ENCODE results near the gene SLC35F4. TPM values are rescaled to one million over a fixed set of nuclear protein-coding genes. Genes with fewer than 3 reads are reported as not detected.

Gene SLC35F4
- total RNA-seq, 1 experiment from 2014 or later = not detected

- TF ChIP-seq CTCF (IDR thresholded peaks at IDR 0.05; ENCODE audit: insufficient read depth in 1 of 2, low read depth in 1 of 2, low read length in 1 of 2, severe bottlenecking in 1 of 2, unreplicated experiment in 1 of 2) = no peak
- ChIA-PET POLR2A (no interaction called here), CTCF (no interaction called here)
- no peaks in the 10 kb centered on the region for H3K27me3 ChIP-seq (replicated peaks; ENCODE audit: control insufficient read depth, insufficient read depth, low read length)
- no peaks in the 10 kb centered on the region for H3K4me1 Mint-ChIP-seq (ENCODE audit: low read depth, unreplicated experiment)
- DNase-seq = no peak
- H3K27ac Mint-ChIP-seq (ENCODE audit: unreplicated experiment) = no peak overlapping the region
- no TSS peak for BruUV-seq (replicated peaks)
- H3K9me3 Mint-ChIP-seq (ENCODE audit: unreplicated experiment) = peaks cover 32% of the 10 kb centered on the region
- no peaks in the 10 kb centered on the region for H3K27me3 Mint-ChIP-seq (ENCODE audit: insufficient read depth, unreplicated experiment)
- no peaks in the 10 kb centered on the region for H3K4me1 ChIP-seq
- no peak overlapping the region for H3K4me3 Mint-ChIP-seq (ENCODE audit: unreplicated experiment)
- H3K4me3 ChIP-seq (ENCODE audit: low read depth, low read length) = no peak overlapping the region
- no peaks in the 10 kb centered on the region for H3K36me3 ChIP-seq (ENCODE audit: control insufficient read depth, insufficient read depth, low read length)
- intact Hi-C loops (cut with micrococcal nuclease; ENCODE audit: unreplicated experiment) = no loop called here
- no peaks in the 10 kb centered on the region for H3K9me3 ChIP-seq
- H3K36me3 Mint-ChIP-seq (ENCODE audit: insufficient read depth, unreplicated experiment) = no peaks in the 10 kb centered on the region
Observed at GRCh38 chr14:57785058-57785457, 80.8 kb downstream of the SLC35F4 start.

- Mint-ChIP-seq H3K27me3 (ENCODE audit: insufficient read depth, unreplicated experiment) (peaks cover 5% of the 10 kb centered on the region), H3K36me3 (ENCODE audit: insufficient read depth, unreplicated experiment) (no peaks in the 10 kb centered on the region), H3K4me3 (ENCODE audit: unreplicated experiment) (no peak overlapping the region), H3K9me3 (ENCODE audit: unreplicated experiment) (peaks cover 9% of the 10 kb centered on the region), H3K27ac (ENCODE audit: unreplicated experiment) (no peak overlapping the region), H3K4me1 (ENCODE audit: low read depth, unreplicated experiment) (no peaks in the 10 kb centered on the region)
- no peaks in the 10 kb centered on the region for H3K27me3 ChIP-seq (replicated peaks; ENCODE audit: control insufficient read depth, insufficient read depth, low read length)
- no peaks in the 10 kb centered on the region for H3K4me1 ChIP-seq
- ChIA-PET POLR2A (no interaction called here), CTCF (no interaction called here)
- no peak for DNase-seq
- no peak overlapping the region for H3K4me3 ChIP-seq (ENCODE audit: low read depth, low read length)
- H3K9me3 ChIP-seq = no peaks in the 10 kb centered on the region
- H3K36me3 ChIP-seq (ENCODE audit: control insufficient read depth, insufficient read depth, low read length) = no peaks in the 10 kb centered on the region
- no peak for TF ChIP-seq CTCF (IDR thresholded peaks at IDR 0.05; ENCODE audit: insufficient read depth in 1 of 2, low read depth in 1 of 2, low read length in 1 of 2, severe bottlenecking in 1 of 2, unreplicated experiment in 1 of 2)
- intact Hi-C loops (cut with micrococcal nuclease; ENCODE audit: unreplicated experiment) = no loop called here
- BruUV-seq (replicated peaks) = no TSS peak
Observed at GRCh38 chr14:57771801-57772200, 94.1 kb downstream of the SLC35F4 start.

GRCh38 chr14:57769863-57770523 lies 95.9 kb downstream of the SLC35F4 start:
- H3K9me3 Mint-ChIP-seq (ENCODE audit: unreplicated experiment) = no peaks in the 10 kb centered on the region
- no peak for DNase-seq
- no peaks in the 10 kb centered on the region for H3K36me3 Mint-ChIP-seq (ENCODE audit: insufficient read depth, unreplicated experiment)
- ChIA-PET POLR2A (no interaction called here), CTCF (no interaction called here)
- H3K4me1 Mint-ChIP-seq (ENCODE audit: low read depth, unreplicated experiment) = no peaks in the 10 kb centered on the region
- H3K4me1 ChIP-seq = no peaks in the 10 kb centered on the region
- no peak overlapping the region for H3K4me3 Mint-ChIP-seq (ENCODE audit: unreplicated experiment)
- H3K27me3 Mint-ChIP-seq (ENCODE audit: insufficient read depth, unreplicated experiment) = peaks cover 3% of the 10 kb centered on the region
- H3K4me3 ChIP-seq (ENCODE audit: low read depth, low read length) = no peak overlapping the region
- no peak overlapping the region for H3K27ac Mint-ChIP-seq (ENCODE audit: unreplicated experiment)
- H3K27me3 ChIP-seq (replicated peaks; ENCODE audit: control insufficient read depth, insufficient read depth, low read length) = no peaks in the 10 kb centered on the region
- H3K36me3 ChIP-seq (ENCODE audit: control insufficient read depth, insufficient read depth, low read length) = no peaks in the 10 kb centered on the region
- no peaks in the 10 kb centered on the region for H3K9me3 ChIP-seq
- TF ChIP-seq CTCF (IDR thresholded peaks at IDR 0.05; ENCODE audit: insufficient read depth in 1 of 2, low read depth in 1 of 2, low read length in 1 of 2, severe bottlenecking in 1 of 2, unreplicated experiment in 1 of 2) = no peak
- intact Hi-C loops (cut with micrococcal nuclease; ENCODE audit: unreplicated experiment) = no loop called here
- BruUV-seq (replicated peaks) = no TSS peak

Measured in Caco-2 (cell line).